Ovary (tissue), 9 donors: ENCODE measurements around the gene TSN. TPM values are rescaled to one million over a fixed set of nuclear protein-coding genes. Genes with fewer than 3 reads are reported as not detected.
"Not testable (repeated sequence)": the region's sequence is repeated elsewhere in the genome, so short reads cannot be mapped to it uniquely, and the experiment has no call there.

Experiments used
- DNase-seq, 5 donors: peaks; one replicate each; pipeline ENCODE4 v3.0.0-alpha.2; 2019 to 2020
- H3K27ac ChIP-seq, 2 donors: fragments of 200-600 bp; one replicate each; pipeline versions ENCODE4 v1.5.1 to v1.8.0; 2019 to 2022
- H3K27me3 ChIP-seq: fragments of 200-600 bp; one replicate; pipeline ENCODE4 v1.8.0; 2022
- H3K36me3 ChIP-seq: fragments of 200-600 bp; sonication (generic); one replicate; pipeline ENCODE4 v1.5.1; 2019
- H3K4me1 ChIP-seq: one replicate; pipeline ENCODE4 v1.8.1; 2013; ENCODE audit warnings: mild to moderate bottlenecking, moderate library complexity; ENCODE audit not compliant: insufficient read depth
- H3K4me3 ChIP-seq: fragments of 200-600 bp; sonication (generic); one replicate; pipeline ENCODE4 v1.5.1; 2017
- H3K9me3 ChIP-seq, 2 donors: fragments of 200-600 bp in 1 of 2; sonication (generic) in 1 of 2; one replicate each; pipeline versions ENCODE4 v1.5.1 to v1.8.1; 2013 to 2019; ENCODE audit warnings: mild to moderate bottlenecking in 1 of 2, moderate library complexity in 1 of 2
- EP300 ChIP-seq: sonication (generic); formaldehyde crosslinking; IDR thresholded peaks from one replicate; pipeline ENCODE4 v1.6.1; 2017; ENCODE audit warnings: antibody characterized with exemption
- POLR2A ChIP-seq: fragments of 450-650 bp; IDR thresholded peaks from one replicate; pipeline ENCODE4 v1.6.1; 2017; ENCODE audit warnings: antibody characterized with exemption, mild to moderate bottlenecking, moderate library complexity
- WGBS, 3 donors: extraction: QIAGEN DNeasy Blood & Tissue Kit in 1 of 3; methylation state at CpG; one replicate each; pipeline versions ENCODE4 v1.1.5 to v1.1.7; 2013 to 2017; 5-methylcytosine and 5-hydroxymethylcytosine counted together
- intact Hi-C, 4 donors: fragments of 100-400 bp; cut with DNase I; formaldehyde crosslinking; loops; one replicate each; pipeline versions ENCODE4 v1.11.0 to v1.15.1; 2022 to 2023
- polyA plus RNA-seq, 2 donors: library from polyadenylated mRNA; stranded (reverse); fragments of 200-250 nt in 1 of 2; fragments of 350-450 nt in 1 of 2; fragmentation: Illumina TruSeq in 1 of 2; extraction: RNeasy Lipid Tissue Mini Kit (QIAGEN cat#74804) in 1 of 2; gene quantifications; one replicate each; pipeline ENCODE4 v1.2.3, GENCODE V29; 2013 to 2014
- total RNA-seq, 7 donors: library from RNA; depleted of rRNA in 2 of 7; stranded (reverse); fragments of >200 nt in 2 of 7; fragmentation: NEBNext Ultra II Directional in 3 of 7; extraction: Animal tissue kit (Norgen Biotek cat#: 25700) in 3 of 7; gene quantifications; one replicate each; pipeline versions ENCODE4 v1.1.0 to v1.2.4, GENCODE V29; 2016 to 2023
- TF ChIP-seq, protein P1 (sequence below), 3 donors: fragments of 450-650 bp in 2 of 3; fragments of 200-600 bp in 1 of 3; IDR thresholded peaks; one replicate each; pipeline versions ENCODE4 v1.5.1 to v1.8.0; 2016 to 2022; ENCODE audit warnings: antibody characterized with exemption in 3 of 3, mild to moderate bottlenecking in 1 of 3
- donor health status: DM: no; HTN: no; CAD: no; lungs with moderate emphysema.
- donor health status: DM: no; HTN: no; CAD: no.
- donor health status: Bipolar disorder and iron deficiency.
- donor health status: DM: yes; HTN: yes; CAD: no.
- donor health status: DM: no; HTN: no; CAD: no.
- donor health status: DM: yes; HTN: yes; CAD: no.

The TSN gene
- total and polyA plus RNA-seq, 9 donors: 28.5 to 64.1 (median 51.8) TPM

- Histone ChIP-seq H3K36me3 (no peaks in the 10 kb centered on the region), H3K9me3 (no peaks in the 10 kb centered on the region), H3K4me3 (no peak overlapping the region), H3K27me3 (no peaks in the 10 kb centered on the region), H3K27ac (no peak overlapping the region), H3K4me1 (no peaks in the 10 kb centered on the region)
- 22 to 26% (median 25%) methylated on average over 17 of the region's 17 CpGs for WGBS, 3 donors
- intact Hi-C loops: no loop called here
- DNase-seq: peak; percentile 55 to 75 (median 60)
- TF ChIP-seq POLR2A: no peak
- TF ChIP-seq, protein P1, sequence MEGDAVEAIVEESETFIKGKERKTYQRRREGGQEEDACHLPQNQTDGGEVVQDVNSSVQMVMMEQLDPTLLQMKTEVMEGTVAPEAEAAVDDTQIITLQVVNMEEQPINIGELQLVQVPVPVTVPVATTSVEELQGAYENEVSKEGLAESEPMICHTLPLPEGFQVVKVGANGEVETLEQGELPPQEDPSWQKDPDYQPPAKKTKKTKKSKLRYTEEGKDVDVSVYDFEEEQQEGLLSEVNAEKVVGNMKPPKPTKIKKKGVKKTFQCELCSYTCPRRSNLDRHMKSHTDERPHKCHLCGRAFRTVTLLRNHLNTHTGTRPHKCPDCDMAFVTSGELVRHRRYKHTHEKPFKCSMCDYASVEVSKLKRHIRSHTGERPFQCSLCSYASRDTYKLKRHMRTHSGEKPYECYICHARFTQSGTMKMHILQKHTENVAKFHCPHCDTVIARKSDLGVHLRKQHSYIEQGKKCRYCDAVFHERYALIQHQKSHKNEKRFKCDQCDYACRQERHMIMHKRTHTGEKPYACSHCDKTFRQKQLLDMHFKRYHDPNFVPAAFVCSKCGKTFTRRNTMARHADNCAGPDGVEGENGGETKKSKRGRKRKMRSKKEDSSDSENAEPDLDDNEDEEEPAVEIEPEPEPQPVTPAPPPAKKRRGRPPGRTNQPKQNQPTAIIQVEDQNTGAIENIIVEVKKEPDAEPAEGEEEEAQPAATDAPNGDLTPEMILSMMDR (IDR thresholded peaks at IDR 0.05): peak; percentile 18 to 43 (median 24)
- TF ChIP-seq EP300: no peak
Measured at GRCh38 chr2:121810959-121811853, 55.8 kb downstream of the TSN start.

GRCh38 chr2:121813083-121813482 is 57.6 kb downstream of the TSN start:
- H3K9me3 ChIP-seq, H3K4me3 ChIP-seq, H3K4me1 ChIP-seq, intact Hi-C loops, DNase-seq, H3K27me3 ChIP-seq, H3K36me3 ChIP-seq, H3K27ac ChIP-seq: not testable (repeated sequence)
- WGBS, 3 donors: 92 to 95% (median 93%) methylated on average over 3 of the region's 3 CpGs

- no peak overlapping the region for H3K4me3 ChIP-seq
- no peak for DNase-seq
- H3K36me3 ChIP-seq: no peaks in the 10 kb centered on the region
- no peak for TF ChIP-seq POLR2A
- TF ChIP-seq, protein P1 (IDR thresholded peaks at IDR 0.05): no peak
- no peak for TF ChIP-seq EP300
- no peaks in the 10 kb centered on the region for H3K4me1 ChIP-seq
- H3K9me3 ChIP-seq: no peaks in the 10 kb centered on the region
- H3K27me3 ChIP-seq: no peaks in the 10 kb centered on the region
- intact Hi-C loops: no loop called here
- WGBS, 3 donors: 87 to 90% (median 88%) methylated on average over 8 of the region's 8 CpGs
- H3K27ac ChIP-seq: no peak overlapping the region
Measured at GRCh38 chr2:121815216-121815615, 59.8 kb downstream of the TSN start.

DNA sequence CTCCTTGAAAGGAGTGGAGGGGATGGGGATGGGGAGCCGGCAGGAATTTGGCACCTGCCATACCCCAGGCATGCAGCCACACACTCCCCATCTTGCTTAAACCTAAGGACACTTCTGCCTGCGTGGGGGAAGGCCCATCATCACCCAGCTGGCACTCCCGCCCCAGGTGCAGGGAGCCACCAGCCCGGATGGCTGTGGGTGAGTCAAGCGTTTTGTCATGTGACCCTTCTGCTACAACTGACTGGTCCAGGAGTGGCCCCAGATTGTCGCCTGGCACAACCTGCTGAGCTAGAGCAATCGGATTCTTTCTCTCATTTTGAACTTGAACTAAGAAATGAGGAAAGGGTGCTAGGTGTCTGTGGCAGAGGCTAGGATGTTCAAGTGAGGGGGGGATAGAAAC is 61.3 kb downstream of the TSN start:
- H3K4me3 ChIP-seq: no peak overlapping the region
- intact Hi-C loops: no loop called here
- DNase-seq: no peak
- no peak overlapping the region for H3K27ac ChIP-seq
- no peaks in the 10 kb centered on the region for H3K4me1 ChIP-seq
- no peaks in the 10 kb centered on the region for H3K36me3 ChIP-seq
- no peak for TF ChIP-seq EP300
- TF ChIP-seq, protein P1 (IDR thresholded peaks at IDR 0.05): no peak
- TF ChIP-seq POLR2A: no peak
- 81 to 90% (median 85%) methylated on average over 7 of the region's 7 CpGs for WGBS, 3 donors
- H3K27me3 ChIP-seq: no peaks in the 10 kb centered on the region
- H3K9me3 ChIP-seq: no peaks in the 10 kb centered on the region

DNA sequence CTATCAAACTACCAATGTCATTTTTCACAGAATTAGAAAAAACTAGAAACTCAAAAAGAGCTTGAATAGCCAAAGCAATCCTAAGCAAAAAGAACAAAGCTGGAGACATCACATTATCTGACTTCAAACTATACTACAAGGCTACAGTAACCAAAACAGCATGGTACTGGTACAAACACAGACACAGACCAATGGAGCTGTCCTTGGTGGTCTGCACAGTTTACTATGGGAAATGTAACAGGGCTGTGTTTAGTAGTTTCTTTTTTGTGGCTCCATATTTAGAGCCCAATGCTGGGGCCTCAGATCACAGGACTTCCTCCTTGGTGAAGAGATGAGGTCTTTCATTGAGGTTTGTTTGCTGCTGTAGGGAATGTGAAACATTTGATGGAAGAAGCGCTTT is 61.9 kb downstream of the TSN start:
- intact Hi-C loops, DNase-seq, H3K4me3 ChIP-seq, H3K4me1 ChIP-seq, H3K27me3 ChIP-seq, H3K27ac ChIP-seq, H3K36me3 ChIP-seq, H3K9me3 ChIP-seq: not testable (repeated sequence)
- 96 to 100% (median 96%) methylated on average over 1 of the region's 1 CpG for WGBS, 3 donors

Other genes starting within 250 kb of the TSN start
- gene RNU4ATAC, start 224.8 kb upstream of the TSN start, total RNA-seq: not detected
- gene RNU4ATAC, start 224.8 kb upstream of the TSN start, polyA plus RNA-seq: not detected
- 10 to 100 TPM; 39.1 to 58.7 (median 53.3) TPM for gene CLASP1, start 106.2 kb upstream of the TSN start, total RNA-seq
- gene CLASP1, start 106.2 kb upstream of the TSN start, polyA plus RNA-seq: 10 to 100 TPM; 15.8 to 26.8 TPM
- 10 to 100 TPM; 37.3 to 82.1 (median 49.9) TPM for gene NIFK, start 18.8 kb upstream of the TSN start, total RNA-seq
- 10 to 100 TPM; 33.0 to 66.6 TPM for gene NIFK, start 18.8 kb upstream of the TSN start, polyA plus RNA-seq